ENCODE data around the gene PLSCR1. TPM values are rescaled to one million over a fixed set of nuclear protein-coding genes. Genes with fewer than 3 reads are reported as not detected.

Gene PLSCR1
- total and polyA plus RNA-seq, 4 donors: 52.3 to 193 (median 109) TPM

GRCh38 chr3:146575636-146576035, 31.2 kb upstream of the PLSCR1 start:
- Histone ChIP-seq H3K4me3 (ENCODE audit: low read length in 2 of 2) (no peak overlapping the region), H3K27ac (ENCODE audit: low read depth in 1 of 2, low read length in 2 of 2) (no peak overlapping the region), H3K27me3 (ENCODE audit: control insufficient read depth in 1 of 2, insufficient read depth in 2 of 2, low read length in 1 of 2) (no peaks in the 10 kb centered on the region), H3K9me3 (ENCODE audit: control insufficient read depth, low read length) (no peaks in the 10 kb centered on the region), H3K4me1 (ENCODE audit: control insufficient read depth in 1 of 2, insufficient read depth in 2 of 2, low read length in 2 of 2) (no peaks in the 10 kb centered on the region), H3K36me3 (ENCODE audit: control insufficient read depth in 1 of 2, insufficient read depth in 2 of 2, low read length in 1 of 2) (no peaks in the 10 kb centered on the region)
- 90% methylated on average over 2 of the region's 2 CpGs for WGBS, 2 donors
- intact Hi-C loops (cut with DNase I): loop anchor here (10.0 kb wide), 2 partner anchors 241 to 371 kb away; no protein-coding TSS in a partner anchor
- ATAC-seq (ENCODE audit: low FRiP score) (no peak), DNase-seq (no peak)

DNA sequence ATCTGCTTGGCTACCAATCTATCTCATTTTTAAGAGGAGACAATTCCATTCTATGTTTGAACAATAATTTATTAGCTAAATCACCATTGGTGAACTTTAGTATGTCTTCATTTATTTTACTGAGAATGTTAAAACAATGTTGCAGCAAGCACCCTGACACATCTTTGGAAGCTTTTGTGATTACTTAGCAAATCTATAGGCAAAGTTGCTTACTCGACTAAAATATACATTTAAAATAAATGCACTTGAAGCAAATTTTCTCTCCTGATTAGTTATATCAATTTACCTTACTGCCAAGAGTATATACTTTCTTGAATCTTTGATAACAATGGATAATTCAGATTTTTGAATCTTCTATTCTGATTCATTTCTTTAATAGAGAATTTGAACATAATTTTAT, 29.8 kb upstream of the PLSCR1 start:
- Histone ChIP-seq H3K27me3 (ENCODE audit: control insufficient read depth in 1 of 2, insufficient read depth in 2 of 2, low read length in 1 of 2) (no peaks in the 10 kb centered on the region), H3K4me3 (ENCODE audit: low read length in 2 of 2) (no peak overlapping the region), H3K27ac (ENCODE audit: low read depth in 1 of 2, low read length in 2 of 2) (no peak overlapping the region), H3K4me1 (ENCODE audit: control insufficient read depth in 1 of 2, insufficient read depth in 2 of 2, low read length in 2 of 2) (no peaks in the 10 kb centered on the region), H3K9me3 (ENCODE audit: control insufficient read depth, low read length) (no peaks in the 10 kb centered on the region), H3K36me3 (ENCODE audit: control insufficient read depth in 1 of 2, insufficient read depth in 2 of 2, low read length in 1 of 2) (no peaks in the 10 kb centered on the region)
- intact Hi-C loops (cut with DNase I): loop anchor here (10.0 kb wide), 2 partner anchors 239 to 369 kb away; no protein-coding TSS in a partner anchor
- no peak for ATAC-seq (ENCODE audit: low FRiP score)
- no peak for DNase-seq
- WGBS, 2 donors: 72 to 79% methylated on average over 1 of the region's 1 CpG

GRCh38 chr3:146569314-146569713, 24.9 kb upstream of the PLSCR1 start:
- H3K27ac ChIP-seq (ENCODE audit: low read depth in 1 of 2, low read length in 2 of 2): no peak overlapping the region
- ATAC-seq (ENCODE audit: low FRiP score) (no peak), DNase-seq (no peak)
- H3K9me3 ChIP-seq (ENCODE audit: control insufficient read depth, low read length): no peaks in the 10 kb centered on the region
- 59 to 66% methylated on average over 3 of the region's 3 CpGs for WGBS, 2 donors
- no peak overlapping the region for H3K4me3 ChIP-seq (ENCODE audit: low read length in 2 of 2)
- intact Hi-C loops (cut with DNase I): no loop called here
- H3K4me1 ChIP-seq (ENCODE audit: control insufficient read depth in 1 of 2, insufficient read depth in 2 of 2, low read length in 2 of 2): no peaks in the 10 kb centered on the region
- H3K36me3 ChIP-seq (ENCODE audit: control insufficient read depth in 1 of 2, insufficient read depth in 2 of 2, low read length in 1 of 2): no peaks in the 10 kb centered on the region
- no peaks in the 10 kb centered on the region for H3K27me3 ChIP-seq (ENCODE audit: control insufficient read depth in 1 of 2, insufficient read depth in 2 of 2, low read length in 1 of 2)

GRCh38 chr3:146566138-146566537, 21.7 kb upstream of the PLSCR1 start:
- H3K9me3 ChIP-seq (ENCODE audit: control insufficient read depth, low read length): peaks cover 2% of the 10 kb centered on the region
- no peaks in the 10 kb centered on the region for H3K36me3 ChIP-seq (ENCODE audit: control insufficient read depth in 1 of 2, insufficient read depth in 2 of 2, low read length in 1 of 2)
- no peaks in the 10 kb centered on the region for H3K4me1 ChIP-seq (ENCODE audit: control insufficient read depth in 1 of 2, insufficient read depth in 2 of 2, low read length in 2 of 2)
- H3K4me3 ChIP-seq (ENCODE audit: low read length in 2 of 2): no peak overlapping the region
- no peak overlapping the region for H3K27ac ChIP-seq (ENCODE audit: low read depth in 1 of 2, low read length in 2 of 2)
- H3K27me3 ChIP-seq (ENCODE audit: control insufficient read depth in 1 of 2, insufficient read depth in 2 of 2, low read length in 1 of 2): no peaks in the 10 kb centered on the region
- DNase-seq (no peak), ATAC-seq (ENCODE audit: low FRiP score) (no peak)
- intact Hi-C loops (cut with DNase I): no loop called here

DNA sequence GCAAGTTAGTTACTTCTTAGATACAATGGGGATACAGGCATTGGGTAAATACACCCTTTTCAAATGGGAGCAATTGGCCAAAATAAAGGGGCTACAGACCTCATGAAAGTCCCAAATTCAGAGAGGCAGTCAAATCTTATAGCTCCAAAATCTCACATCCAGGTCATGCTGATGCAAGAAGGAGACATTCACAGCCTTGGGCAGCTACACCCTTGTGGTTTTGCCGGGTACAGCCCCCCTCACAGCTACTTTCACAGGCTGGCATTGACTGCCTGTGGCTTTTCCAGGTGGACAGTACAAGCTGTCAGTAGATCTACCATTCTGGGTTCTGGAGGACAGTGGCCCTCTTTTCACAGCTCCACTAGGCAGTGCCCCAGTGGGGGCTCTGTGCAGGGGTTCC, 17.5 kb upstream of the PLSCR1 start:
- Histone ChIP-seq H3K27me3 (ENCODE audit: control insufficient read depth in 1 of 2, insufficient read depth in 2 of 2, low read length in 1 of 2) (no peaks in the 10 kb centered on the region), H3K36me3 (ENCODE audit: control insufficient read depth in 1 of 2, insufficient read depth in 2 of 2, low read length in 1 of 2) (no peaks in the 10 kb centered on the region), H3K4me3 (ENCODE audit: low read length in 2 of 2) (no peak overlapping the region), H3K4me1 (ENCODE audit: control insufficient read depth in 1 of 2, insufficient read depth in 2 of 2, low read length in 2 of 2) (no peaks in the 10 kb centered on the region), H3K27ac (ENCODE audit: low read depth in 1 of 2, low read length in 2 of 2) (no peak overlapping the region), H3K9me3 (ENCODE audit: control insufficient read depth, low read length) (peaks cover 2% of the 10 kb centered on the region)
- intact Hi-C loops (cut with DNase I): no loop called here
- no peak for DNase-seq
- WGBS, 2 donors: 87 to 89% methylated on average over 1 of the region's 1 CpG
- ATAC-seq (ENCODE audit: low FRiP score): no peak

DNA sequence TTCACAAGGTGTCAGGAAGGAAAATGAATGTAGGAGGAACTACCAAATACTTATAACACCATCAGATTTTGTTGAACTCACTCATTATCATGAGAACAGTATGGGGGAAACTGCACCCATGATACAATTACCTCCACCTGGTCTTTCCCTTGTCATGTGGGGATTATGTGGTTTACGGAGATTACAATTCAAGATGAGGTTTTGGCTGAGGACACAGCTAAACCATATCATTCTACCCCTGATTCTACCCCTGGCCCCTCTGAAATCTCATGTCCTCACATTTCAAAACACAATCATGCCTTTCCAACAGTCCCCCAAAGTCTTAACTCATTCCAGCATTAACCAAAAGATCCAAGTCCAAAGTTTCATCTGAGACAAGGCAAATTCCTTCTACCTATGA, 17.1 kb upstream of the PLSCR1 start:
- WGBS, 2 donors: 95 to 97% methylated on average over 1 of the region's 1 CpG
- no peaks in the 10 kb centered on the region for H3K4me1 ChIP-seq (ENCODE audit: control insufficient read depth in 1 of 2, insufficient read depth in 2 of 2, low read length in 2 of 2)
- H3K9me3 ChIP-seq (ENCODE audit: control insufficient read depth, low read length): peaks cover 2% of the 10 kb centered on the region
- no peak overlapping the region for H3K27ac ChIP-seq (ENCODE audit: low read depth in 1 of 2, low read length in 2 of 2)
- intact Hi-C loops (cut with DNase I): no loop called here
- ATAC-seq (ENCODE audit: low FRiP score): no peak
- no peak for DNase-seq
- H3K4me3 ChIP-seq (ENCODE audit: low read length in 2 of 2): no peak overlapping the region
- no peaks in the 10 kb centered on the region for H3K27me3 ChIP-seq (ENCODE audit: control insufficient read depth in 1 of 2, insufficient read depth in 2 of 2, low read length in 1 of 2)
- H3K36me3 ChIP-seq (ENCODE audit: control insufficient read depth in 1 of 2, insufficient read depth in 2 of 2, low read length in 1 of 2): no peaks in the 10 kb centered on the region

- Histone ChIP-seq H3K27ac (ENCODE audit: low read depth in 1 of 2, low read length in 2 of 2) (no peak overlapping the region), H3K36me3 (ENCODE audit: control insufficient read depth in 1 of 2, insufficient read depth in 2 of 2, low read length in 1 of 2) (no peaks in the 10 kb centered on the region), H3K27me3 (ENCODE audit: control insufficient read depth in 1 of 2, insufficient read depth in 2 of 2, low read length in 1 of 2) (no peaks in the 10 kb centered on the region), H3K9me3 (ENCODE audit: control insufficient read depth, low read length) (peaks cover 2% of the 10 kb centered on the region), H3K4me1 (ENCODE audit: control insufficient read depth in 1 of 2, insufficient read depth in 2 of 2, low read length in 2 of 2) (no peaks in the 10 kb centered on the region), H3K4me3 (ENCODE audit: low read length in 2 of 2) (no peak overlapping the region)
- no peak for DNase-seq
- no peak for ATAC-seq (ENCODE audit: low FRiP score)
- 83 to 84% methylated on average over 2 of the region's 2 CpGs for WGBS, 2 donors
- intact Hi-C loops (cut with DNase I): no loop called here
Measured at GRCh38 chr3:146560678-146561077, 16.3 kb upstream of the PLSCR1 start.

DNA sequence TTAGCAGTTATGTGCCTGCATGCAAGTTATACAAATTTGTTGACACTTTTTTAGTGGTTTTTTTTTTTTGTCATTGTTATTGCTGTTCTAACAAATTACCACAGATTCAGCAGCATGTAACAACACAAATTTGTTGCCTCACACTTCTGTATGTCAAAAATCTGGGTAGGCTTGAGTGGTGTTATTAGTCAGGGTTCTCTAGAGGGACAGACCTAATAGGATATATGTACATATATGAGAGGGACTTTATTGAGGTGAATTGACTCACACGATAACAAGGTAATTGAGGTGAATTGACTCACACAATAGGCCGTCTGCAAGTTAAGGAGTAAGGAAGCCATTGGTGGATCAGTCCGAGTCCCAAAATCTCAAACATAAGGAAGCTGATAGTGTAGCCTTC, 15.0 kb upstream of the PLSCR1 start:
- H3K9me3 ChIP-seq (ENCODE audit: control insufficient read depth, low read length): peaks cover 2% of the 10 kb centered on the region
- WGBS, 2 donors: 97% methylated on average over 3 of the region's 3 CpGs
- DNase-seq: no peak
- H3K36me3 ChIP-seq (ENCODE audit: control insufficient read depth in 1 of 2, insufficient read depth in 2 of 2, low read length in 1 of 2): no peaks in the 10 kb centered on the region
- no peaks in the 10 kb centered on the region for H3K4me1 ChIP-seq (ENCODE audit: control insufficient read depth in 1 of 2, insufficient read depth in 2 of 2, low read length in 2 of 2)
- H3K27ac ChIP-seq (ENCODE audit: low read depth in 1 of 2, low read length in 2 of 2): no peak overlapping the region
- ATAC-seq (ENCODE audit: low FRiP score): no peak
- intact Hi-C loops (cut with DNase I): no loop called here
- no peak overlapping the region for H3K4me3 ChIP-seq (ENCODE audit: low read length in 2 of 2)
- no peaks in the 10 kb centered on the region for H3K27me3 ChIP-seq (ENCODE audit: control insufficient read depth in 1 of 2, insufficient read depth in 2 of 2, low read length in 1 of 2)

DNA sequence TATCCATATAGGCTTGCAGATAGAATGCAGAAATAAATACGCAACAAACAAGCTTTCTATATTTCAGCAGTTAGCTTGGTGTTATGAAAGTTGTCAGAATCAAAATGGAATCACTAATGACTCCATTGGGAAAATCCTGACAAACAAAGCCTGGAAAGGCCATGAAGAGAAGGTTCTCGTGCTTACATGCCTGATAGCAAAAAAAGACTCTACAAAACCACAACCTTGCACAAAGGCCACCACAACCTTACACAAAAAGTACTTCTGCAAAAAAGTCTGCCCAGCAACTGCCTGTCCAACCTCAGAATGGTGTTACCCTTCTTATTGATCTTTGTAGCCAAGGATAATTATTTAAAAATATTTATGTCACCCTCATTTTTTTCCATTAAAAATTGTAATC, 14.4 kb upstream of the PLSCR1 start:
- Histone ChIP-seq H3K9me3 (ENCODE audit: control insufficient read depth, low read length) (peaks cover 2% of the 10 kb centered on the region), H3K4me3 (ENCODE audit: low read length in 2 of 2) (no peak overlapping the region), H3K27me3 (ENCODE audit: control insufficient read depth in 1 of 2, insufficient read depth in 2 of 2, low read length in 1 of 2) (no peaks in the 10 kb centered on the region), H3K36me3 (ENCODE audit: control insufficient read depth in 1 of 2, insufficient read depth in 2 of 2, low read length in 1 of 2) (no peaks in the 10 kb centered on the region), H3K4me1 (ENCODE audit: control insufficient read depth in 1 of 2, insufficient read depth in 2 of 2, low read length in 2 of 2) (no peaks in the 10 kb centered on the region), H3K27ac (ENCODE audit: low read depth in 1 of 2, low read length in 2 of 2) (no peak overlapping the region)
- intact Hi-C loops (cut with DNase I): no loop called here
- DNase-seq (no peak), ATAC-seq (ENCODE audit: low FRiP score) (no peak)
- WGBS, 2 donors: 57 to 92% methylated on average over 2 of the region's 2 CpGs
